Midbrain (tissue), 1 donor: Measurements from ENCODE around the gene EIF1.
"Not testable (repeated sequence)": the region's sequence is repeated elsewhere in the genome, so short reads cannot be mapped to it uniquely, and the experiment has no call there.

Experiments
- DNase-seq: peaks from one replicate; lab custom pipeline; 2025; lab: John Stamatoyannopoulos, UW

EIF1 gene

DNA sequence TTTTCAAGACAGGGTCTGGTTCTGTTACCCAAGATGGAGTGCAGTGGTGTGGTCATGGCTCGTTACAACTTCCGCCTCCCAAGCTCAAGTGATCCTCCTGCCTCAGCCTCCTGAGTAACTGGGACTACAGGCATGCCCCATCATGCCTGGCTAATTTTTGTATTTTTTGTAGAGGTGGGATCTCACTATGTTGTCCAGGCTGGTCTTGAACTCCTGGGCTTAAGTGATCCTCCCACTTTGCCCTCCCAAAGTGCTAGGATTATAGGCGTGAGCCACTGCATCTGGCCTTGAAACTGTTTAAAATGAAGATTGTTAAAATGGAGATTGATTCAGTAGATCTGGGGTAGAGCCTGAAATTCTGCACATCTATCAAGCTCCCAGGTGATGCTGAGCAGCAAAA, 12.2 kb downstream of the EIF1 start:
- not testable (repeated sequence) for DNase-seq

DNA sequence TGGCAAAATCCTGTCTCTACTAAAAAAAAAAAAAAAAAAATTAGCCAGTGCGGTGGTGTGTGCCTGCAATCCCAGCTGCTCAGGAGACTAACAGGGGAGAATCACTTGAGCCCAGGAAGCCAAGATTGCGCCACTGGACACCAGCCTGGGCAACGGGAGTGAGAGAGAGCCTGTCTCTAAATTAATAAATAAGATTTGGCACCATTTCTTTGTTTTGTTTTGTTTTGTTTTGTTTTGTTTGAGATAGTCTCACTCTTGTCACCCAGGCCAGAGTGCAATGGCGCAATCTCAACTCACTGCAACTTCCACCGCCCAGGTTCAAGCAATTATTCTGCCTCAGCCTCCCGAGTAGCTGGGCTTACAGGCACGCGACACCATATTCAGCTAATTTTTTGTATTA, 14.0 kb downstream of the EIF1 start:
- no peak for DNase-seq

GRCh38 chr17:41705271-41705991, 16.7 kb downstream of the EIF1 start:
- DNase-seq, result no peak

DNA sequence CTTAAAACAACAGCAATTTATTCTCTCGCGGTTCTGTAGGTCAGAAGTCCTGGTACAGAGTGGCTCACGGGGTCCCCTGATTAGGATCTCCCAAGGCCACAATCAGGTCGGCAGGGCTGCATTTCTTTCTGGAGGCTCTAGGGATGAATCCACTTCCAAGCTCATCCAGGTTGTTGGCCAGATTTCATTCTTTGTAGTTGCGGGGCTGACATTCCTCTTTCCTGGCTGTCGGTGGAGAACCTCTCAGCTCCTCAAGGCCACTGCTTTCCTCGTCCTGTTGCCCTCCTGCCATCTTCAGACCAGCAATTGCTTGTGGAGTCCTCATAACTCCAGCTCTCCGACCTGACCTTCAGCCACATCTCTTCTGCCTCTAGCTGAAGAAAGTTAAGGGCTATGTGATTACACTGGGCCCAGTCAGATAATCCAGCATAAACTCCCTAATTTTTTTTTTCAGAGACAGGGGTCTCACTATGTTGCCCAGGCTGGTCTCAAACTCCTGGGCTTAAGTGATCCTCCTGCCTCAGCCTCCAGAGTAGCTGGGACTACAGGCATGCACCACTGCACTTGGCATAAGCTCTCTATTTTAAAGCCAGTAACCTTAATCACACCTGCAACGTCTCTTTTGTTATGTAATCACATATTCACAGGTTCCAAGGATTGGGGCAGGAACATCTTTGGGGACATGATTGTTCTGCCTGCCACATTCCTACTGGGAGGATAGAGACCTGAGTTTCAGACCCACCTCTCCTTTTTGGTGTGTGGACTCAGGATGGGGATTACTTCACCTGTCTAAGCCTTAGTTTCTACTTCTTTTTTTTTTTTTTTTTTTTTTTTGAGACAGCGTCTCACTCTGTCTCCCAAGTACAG, 19.4 kb downstream of the EIF1 start:
- DNase-seq, result no peak

GRCh38 chr17:41710472-41711090, 21.9 kb downstream of the EIF1 start:
- peak; percentile 52 for DNase-seq

- DNase-seq, result no peak
Measured at GRCh38 chr17:41711669-41712400, 23.1 kb downstream of the EIF1 start, which contains the start of gene GAST. TSS of gene GAST (plus strand) at chr17:41712331. CDS start at chr17:41715437, 3,106 bp downstream.

DNA sequence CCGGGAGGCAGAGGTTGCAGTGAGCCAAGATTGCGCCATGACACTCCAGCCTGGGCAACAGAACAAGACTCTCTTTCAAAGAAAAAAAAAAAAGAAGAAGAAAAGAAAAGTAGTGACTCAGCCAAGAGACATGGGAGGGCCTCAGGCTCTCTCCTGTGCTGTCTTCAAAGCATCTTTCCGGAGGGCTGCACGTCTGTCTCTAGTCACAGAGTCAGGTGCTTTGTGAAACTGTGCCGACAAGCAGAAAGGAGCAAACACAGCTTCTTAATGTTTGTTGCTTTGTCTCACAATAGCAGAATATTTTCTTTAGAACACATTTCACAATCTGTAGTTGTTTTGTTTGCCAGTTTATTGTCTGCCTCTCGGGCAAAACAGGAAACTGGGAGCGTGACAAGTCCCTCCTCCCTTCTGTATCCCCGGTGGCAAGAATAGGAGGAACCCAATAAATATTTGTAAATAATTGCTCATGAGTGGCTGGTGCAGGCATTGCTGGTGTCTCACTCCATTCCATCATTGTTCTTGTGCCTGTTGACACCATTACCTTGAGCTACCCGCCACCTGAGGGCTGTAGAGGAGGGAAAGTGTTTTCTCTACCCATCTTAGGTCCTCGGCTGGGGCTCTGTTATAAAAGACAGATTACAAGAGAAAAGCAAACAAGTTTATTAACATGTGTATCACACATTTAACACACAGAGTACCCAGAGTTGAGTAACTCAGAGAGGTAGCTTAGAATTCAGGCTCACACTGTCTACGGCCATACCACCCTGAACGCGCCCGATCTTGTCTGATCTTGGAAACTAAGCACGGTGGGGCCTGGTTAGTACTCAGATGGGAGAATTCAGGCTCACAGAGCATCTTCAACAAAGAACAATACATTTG, 29.0 kb downstream of the EIF1 start:
- no peak for DNase-seq

DNA sequence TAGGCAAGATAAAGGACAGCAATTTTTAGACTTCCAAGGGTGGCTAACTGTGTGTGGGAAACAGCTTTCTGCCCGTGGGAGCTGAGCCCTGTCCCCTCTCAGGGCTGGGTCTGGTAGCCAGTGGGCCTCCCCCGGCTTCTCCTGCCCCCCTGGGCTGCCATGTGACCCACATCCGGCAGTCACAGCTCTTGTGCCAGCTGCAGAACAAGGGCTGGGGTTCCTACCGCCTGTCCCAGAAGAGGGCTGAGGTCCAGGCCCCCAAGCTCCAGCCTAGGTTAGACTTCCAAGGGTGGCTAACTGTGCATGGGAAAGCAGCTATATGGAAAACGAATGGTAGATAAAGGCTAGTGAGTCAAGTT, 29.6 kb downstream of the EIF1 start:
- peak; percentile 18 for DNase-seq

GRCh38 chr17:41722231-41722630, 33.5 kb downstream of the EIF1 start:
- no peak for DNase-seq

- no peak for DNase-seq
Measured at GRCh38 chr17:41723801-41724475, 35.3 kb downstream of the EIF1 start.

DNA sequence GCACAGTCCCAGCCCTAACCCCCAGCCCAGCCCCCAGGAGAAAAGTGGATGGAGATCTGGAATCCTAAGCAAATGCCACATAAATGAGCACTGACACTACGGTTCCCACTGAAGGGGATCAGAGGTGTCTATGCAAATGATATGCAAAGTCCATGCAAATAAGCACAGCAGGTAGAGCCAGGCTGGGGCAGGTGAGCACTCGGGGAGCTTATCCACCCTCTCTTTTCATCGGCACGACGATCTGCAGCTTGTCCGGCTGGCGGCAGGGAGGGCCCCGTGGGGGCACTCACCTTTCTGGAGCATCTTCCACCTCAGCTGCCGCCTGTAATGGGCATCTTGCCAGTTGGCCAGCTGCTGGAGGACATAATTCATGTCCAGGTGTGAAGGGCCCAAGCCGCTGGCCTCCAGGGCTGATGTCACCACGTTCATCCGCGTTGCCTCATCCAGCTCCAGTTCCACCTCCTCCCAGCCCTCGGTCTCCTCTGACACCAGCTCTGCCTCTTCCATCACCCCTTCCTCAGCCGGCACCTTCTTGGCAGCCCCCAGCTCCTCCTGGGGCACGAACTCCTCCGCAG, 35.9 kb downstream of the EIF1 start:
- DNase-seq, result no peak

GRCh38 chr17:41725134-41725533, 36.4 kb downstream of the EIF1 start:
- DNase-seq, result no peak

DNA sequence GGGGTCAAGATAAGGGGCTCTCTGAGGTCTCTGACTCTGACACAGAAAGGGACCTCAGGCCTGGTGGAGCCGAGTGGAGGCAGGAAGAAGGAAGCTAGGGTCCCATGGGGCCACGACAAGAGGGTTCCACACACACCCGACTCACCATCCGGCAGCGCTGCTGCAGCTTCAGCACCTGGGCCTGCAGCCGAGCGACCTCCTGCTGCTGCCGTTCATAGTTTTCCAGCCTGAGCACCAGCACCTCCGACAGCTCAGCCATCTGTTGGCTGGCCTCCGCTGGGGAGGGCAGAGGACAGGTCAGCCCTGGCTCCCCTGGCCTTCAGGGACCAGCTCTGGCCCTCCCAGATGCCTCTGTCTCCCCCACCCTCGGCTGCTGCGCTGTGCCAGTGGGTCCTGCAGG, 39.4 kb downstream of the EIF1 start:
- no peak for DNase-seq

GRCh38 chr17:41730479-41730878, 41.8 kb downstream of the EIF1 start:
- no peak for DNase-seq

GRCh38 chr17:41731836-41732235, 43.2 kb downstream of the EIF1 start:
- DNase-seq, result no peak

- no peak for DNase-seq
Measured at GRCh38 chr17:41733348-41734138, 44.9 kb downstream of the EIF1 start.

- DNase-seq, result peak; percentile 33
Measured at GRCh38 chr17:41734139-41734948, 45.7 kb downstream of the EIF1 start, which contains the start of gene HAP1. TSS of gene HAP1 (minus strand) at chr17:41734643. CDS start at chr17:41734634, 9 bp downstream.

DNA sequence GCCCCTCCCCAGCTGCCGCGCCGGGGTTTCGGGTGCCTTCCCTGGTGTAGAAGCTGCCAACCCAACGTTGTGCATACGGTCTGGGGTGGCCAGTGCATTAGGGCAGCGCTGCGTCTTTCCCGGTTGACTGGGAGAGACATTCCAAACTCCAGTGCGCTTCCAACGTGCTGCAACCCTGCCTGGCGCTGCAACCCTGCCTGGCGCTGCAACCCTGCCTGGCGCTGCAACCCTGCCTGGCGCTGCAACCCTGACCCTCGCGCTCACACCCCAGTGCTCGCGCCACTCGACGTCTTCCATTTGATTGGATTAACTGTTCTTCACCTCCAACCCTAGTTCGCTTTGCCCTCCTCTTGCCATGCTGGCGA, 46.2 kb downstream of the EIF1 start:
- no peak for DNase-seq
